HG03575 (cell line): Measurements from ENCODE around the gene LYRM2.

Experiments
- ATAC-seq: cut with Tn5 transposase; IDR thresholded peaks from one replicate; pipeline ENCODE4 v1.9.1; 2021; ENCODE audit not compliant: unreplicated experiment, insufficient number of reproducible peaks, low FRiP score; ENCODE audit errors: extremely low read depth

Gene LYRM2

DNA sequence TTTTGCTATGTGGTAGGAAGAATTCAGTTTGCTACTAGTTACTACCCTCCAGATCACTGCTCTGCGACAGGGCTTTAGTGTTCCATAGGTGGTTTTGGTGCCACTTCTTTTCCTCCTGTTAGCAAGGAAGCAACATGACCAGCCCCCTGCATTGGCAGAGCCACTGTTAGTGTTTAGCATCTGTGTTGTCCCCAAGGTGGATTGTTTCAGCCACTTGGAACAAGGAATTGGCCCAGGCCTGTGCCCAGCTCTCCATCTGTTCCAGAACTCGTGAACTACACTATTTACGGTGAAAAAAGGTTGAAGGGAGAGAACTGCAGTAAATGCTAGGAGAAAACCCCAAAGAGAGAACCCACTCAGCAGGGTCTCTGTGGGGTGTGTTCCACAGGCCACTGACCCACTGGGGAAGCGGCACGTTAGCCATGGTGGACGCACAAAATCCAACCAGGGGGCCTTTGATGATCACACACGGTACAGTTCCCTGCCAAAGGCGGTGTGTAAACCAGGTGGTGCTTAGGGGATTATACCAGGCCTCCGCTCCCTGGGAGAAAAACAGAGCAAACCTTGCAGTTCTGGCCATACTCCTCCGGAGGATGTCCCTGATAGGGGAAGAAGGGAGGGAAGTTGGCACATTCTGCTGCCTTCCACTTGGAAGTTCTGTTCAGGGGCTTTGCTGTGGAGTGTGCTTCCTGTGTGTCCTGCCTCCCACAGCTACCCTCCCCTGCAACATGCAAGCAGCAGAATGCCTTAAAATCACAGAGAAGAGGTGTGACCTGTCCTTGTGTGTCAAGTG, 72.3 kb downstream of the LYRM2 start:
- ATAC-seq: no peak

DNA sequence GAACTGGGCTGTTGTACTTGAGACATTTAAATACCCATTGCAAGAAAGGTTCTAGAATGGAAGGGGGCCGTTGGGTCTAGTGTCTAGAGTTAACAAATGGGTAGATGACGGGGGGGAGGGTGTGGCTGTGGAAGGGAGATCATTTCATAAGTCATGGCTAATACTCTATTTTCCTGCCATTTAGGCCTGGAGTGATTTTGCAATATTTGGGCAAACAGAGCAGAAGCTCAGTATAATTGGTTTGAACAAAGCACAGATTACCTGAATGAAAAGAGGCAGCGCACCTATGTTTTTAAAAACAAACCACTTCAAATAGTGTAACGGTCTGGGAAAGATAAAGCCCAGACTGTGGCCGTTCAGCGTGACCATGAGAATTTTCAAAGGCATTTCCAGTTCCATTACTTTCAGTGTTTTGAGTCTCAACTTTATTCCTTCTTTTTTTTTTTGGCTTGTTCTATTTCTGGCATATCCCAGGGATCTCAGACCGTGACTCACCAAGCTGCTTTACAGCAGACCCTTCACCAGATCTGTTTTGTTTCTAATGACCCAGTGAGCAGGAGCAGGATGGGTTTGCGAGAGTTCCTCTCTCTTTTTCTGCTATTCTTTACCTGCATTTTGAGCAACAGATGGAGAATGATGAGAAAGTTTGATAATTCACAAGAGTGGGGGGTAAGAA, 73.7 kb downstream of the LYRM2 start:
- no peak for ATAC-seq

DNA sequence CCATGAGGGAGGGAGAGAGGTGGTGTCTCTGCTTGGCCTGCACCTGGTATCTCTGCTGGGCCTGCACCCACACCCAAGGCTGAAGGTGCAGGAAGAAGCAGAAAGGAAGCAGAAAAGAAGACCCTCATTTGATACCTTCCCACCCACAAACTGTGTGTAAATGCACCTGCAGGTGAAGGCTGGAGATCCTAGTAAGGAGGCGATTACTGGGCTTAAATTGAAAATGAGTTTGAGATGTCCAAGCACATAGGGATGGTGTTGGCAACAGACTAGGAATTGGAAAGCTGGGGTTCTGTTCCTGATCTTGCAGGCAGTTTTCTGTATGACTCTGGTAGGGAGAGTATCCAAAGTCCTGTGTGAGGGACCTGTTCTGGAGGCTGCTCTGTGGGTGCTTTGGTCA, 74.7 kb downstream of the LYRM2 start:
- ATAC-seq: no peak

- no peak for ATAC-seq
These were observed 76.2 kb downstream of the LYRM2 start for GRCh38 chr6:89562093-89562973.

DNA sequence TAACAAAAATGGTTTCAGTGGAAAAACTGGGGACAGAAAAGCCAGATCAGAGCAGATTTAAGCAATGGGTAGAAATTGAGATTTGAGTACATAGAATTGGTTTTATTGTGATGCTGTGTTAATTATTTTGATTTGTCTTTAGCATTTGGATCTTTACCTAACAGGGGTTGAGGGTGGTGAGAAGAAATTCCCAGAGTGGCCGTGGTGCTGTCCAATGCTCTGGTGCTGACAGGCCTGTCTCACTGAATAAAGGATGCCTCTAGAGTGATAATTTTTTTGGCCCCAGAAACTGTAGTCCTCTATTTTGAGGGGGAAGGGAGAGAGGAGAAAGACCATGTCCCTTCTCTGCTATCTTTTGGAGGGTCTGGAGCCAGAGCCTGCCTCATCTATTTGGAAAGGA, 79.1 kb downstream of the LYRM2 start:
- ATAC-seq: no peak

GRCh38 chr6:89555806-89556205, 82.7 kb downstream of the LYRM2 start:
- ATAC-seq: no peak

GRCh38 chr6:89555031-89555430, 83.5 kb downstream of the LYRM2 start:
- ATAC-seq: no peak

- ATAC-seq: no peak
These were observed 84.4 kb downstream of the LYRM2 start for GRCh38 chr6:89554106-89554505.

GRCh38 chr6:89553431-89553830, 85.1 kb downstream of the LYRM2 start:
- ATAC-seq: no peak

DNA sequence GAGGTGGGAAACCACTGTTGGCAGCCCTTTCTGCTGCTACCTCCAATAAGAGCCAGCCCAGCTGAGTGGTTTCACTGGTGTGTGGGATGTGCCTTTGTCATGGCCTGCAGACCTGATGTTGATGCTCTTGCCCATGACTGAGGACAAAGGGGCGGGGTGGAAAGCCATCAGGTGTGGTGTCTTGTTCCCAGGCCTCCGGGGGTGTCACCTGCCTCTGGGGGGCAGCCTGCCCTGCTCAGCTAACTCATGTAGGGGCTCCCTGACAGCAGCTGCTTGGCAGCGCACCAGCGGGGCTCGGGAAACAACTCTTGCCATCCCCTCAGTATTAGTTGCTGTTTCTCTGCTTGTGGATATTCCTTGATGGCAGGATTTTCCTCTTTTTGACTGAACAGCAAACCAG, 91.3 kb downstream of the LYRM2 start:
- ATAC-seq: no peak

DNA sequence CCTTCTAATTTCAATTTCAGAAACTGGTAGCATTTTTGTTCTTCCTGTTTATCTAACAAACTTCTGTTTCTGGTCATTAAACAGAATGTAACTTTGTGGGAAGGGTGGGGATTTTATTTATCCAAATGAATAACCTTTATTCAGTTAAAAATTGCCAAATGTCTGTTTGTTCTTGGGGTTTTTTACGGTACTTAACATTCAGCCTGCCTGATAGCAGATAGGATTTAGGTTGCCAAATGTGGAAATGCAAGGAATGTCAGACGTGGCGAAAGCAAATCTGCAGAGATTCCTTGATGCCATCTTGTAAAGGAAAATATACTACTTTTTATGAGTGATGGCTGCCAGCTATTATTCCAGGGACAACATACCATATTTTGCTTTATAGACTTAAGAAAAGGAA, 95.7 kb downstream of the LYRM2 start:
- ATAC-seq: no peak

DNA sequence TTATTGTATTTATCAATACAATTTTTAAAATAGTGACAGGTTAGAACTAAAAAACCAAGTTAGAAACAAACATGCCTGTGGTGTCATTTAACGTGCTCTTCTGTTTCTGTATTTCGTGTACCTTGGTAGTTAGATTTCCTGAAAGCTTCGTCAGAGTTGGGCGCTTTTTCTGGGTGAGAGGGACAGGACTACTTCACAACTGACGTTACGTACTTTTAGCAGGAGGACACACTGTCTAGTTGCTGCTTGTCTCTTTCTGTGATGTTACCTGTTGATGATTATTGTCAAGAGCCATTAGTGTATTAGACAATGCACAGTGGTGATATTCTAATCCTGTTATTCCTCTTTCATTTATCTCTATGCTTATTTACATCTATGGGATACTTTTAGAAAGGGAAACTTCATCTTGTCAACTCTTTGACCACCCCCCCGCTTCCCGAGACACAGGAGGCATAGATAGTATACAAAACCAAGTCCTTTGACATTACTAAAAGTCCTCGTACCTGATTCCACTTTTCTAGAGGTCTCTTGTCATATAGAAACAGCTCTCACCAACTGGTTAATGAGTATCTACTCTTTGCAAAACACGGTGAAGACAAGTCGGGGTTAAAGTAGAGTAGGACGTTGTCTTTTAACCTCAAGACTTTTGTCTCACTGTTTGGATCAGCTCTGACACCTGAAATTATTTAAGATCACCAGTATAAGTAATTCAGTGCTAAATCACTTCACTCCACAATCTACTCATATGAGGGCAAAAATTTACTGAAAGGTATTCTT, 96.3 kb downstream of the LYRM2 start:
- ATAC-seq: no peak

DNA sequence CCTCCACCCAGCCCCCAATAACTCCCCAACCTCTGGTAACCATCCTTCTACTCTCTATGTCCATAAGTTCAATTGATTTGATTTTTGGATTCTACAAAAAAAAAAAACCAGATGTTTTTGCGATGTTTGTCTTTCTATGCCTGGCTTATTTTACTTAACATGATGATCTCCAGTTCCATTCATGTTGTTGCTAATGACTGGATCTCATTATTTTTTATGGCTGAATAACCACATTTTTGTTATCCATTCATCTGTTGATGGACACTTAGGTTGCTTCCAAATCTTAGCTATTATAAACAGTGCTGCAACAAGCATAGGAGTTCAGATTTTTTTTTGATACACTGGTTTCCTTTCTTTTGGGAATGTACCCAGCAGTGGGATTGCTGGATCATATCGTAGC, 98.8 kb downstream of the LYRM2 start:
- ATAC-seq: no peak

DNA sequence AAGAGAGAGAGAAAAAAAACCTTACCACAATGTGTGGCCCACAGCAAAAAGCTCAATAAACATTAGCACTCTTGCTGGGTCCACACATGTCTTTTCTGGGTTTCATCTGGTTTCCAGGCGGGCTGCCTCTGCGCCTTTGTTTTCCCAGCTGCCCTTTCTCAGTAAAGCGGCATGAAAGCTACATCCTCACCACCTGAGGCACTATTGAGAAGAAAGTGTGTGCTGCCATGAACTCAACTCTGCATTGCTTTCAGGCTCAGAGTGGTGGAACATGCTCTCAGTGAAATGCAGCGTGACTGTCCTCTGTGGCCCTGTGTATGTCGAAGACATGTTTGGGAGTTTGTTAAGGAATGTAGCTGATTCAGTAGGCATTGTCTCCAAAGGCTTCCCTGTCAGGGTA, 102.3 kb downstream of the LYRM2 start:
- no peak for ATAC-seq

DNA sequence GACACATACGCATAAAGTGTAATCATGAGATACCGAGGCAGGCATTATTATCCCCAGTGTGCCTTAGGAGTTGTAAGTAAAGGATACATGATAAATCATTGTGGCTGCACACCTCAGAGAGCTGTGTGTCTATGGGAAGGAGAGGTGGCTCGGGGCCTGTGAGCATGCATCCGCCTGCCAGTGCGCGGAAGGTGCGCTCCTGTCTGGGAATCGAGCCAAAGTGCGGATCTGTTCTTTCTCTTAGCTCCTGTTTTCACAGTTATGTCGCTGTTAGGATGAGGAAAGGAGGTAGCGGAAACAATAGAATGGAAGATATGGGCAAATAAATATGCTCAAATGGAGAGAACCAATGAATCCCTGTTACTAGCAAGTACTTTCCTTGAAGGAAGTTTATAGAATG, 107.6 kb downstream of the LYRM2 start:
- no peak for ATAC-seq

DNA sequence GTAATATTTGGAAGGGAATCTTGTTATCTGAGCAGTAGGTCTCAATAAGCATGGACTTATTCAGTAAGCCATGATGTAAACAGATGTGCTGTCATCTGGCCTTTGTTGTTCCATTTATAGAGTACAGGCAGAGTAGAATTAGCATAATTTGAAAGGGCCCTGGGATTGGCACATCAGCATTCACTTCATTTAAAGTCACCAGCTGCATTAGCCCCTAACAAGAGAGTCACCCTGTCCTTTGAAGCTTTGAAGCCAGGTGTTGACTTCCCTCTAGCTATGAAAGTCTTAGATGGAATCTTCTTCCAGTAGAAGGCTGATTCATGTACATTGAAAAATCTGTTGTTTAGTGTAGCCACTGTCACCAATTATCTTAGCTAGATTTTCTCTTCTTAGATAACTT, 109.7 kb downstream of the LYRM2 start:
- no peak for ATAC-seq

DNA sequence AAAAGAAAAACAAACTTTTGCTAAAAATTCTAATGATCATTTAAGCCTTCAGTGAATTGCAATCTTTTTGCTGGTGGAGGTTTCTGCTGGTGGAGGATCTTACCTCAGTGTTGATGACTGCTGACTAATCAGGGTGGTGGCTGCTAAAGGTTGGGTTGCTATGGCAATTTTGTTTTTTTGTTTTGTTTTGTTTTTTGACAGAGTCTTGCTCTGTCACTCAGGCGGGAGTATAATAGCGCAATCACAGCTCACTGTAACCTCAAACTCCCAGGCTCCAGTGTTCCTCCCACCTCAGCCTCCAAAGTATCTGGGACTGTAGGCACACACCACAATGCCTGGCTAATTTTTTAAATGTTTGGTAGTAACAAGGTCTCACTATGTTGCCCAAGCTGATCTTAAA, 110.9 kb downstream of the LYRM2 start:
- ATAC-seq: no peak

GRCh38 chr6:89526563-89526869, 112.0 kb downstream of the LYRM2 start:
- ATAC-seq: no peak

GRCh38 chr6:89525786-89526562, 112.6 kb downstream of the LYRM2 start:
- ATAC-seq: no peak
